Measurements from ENCODE around the gene PLCB1. TPM values are rescaled to one million over a fixed set of nuclear protein-coding genes. Genes with fewer than 3 reads are reported as not detected.

The PLCB1 gene
- total RNA-seq, 1 experiment from 2014 or later, result 11.3 TPM

DNA sequence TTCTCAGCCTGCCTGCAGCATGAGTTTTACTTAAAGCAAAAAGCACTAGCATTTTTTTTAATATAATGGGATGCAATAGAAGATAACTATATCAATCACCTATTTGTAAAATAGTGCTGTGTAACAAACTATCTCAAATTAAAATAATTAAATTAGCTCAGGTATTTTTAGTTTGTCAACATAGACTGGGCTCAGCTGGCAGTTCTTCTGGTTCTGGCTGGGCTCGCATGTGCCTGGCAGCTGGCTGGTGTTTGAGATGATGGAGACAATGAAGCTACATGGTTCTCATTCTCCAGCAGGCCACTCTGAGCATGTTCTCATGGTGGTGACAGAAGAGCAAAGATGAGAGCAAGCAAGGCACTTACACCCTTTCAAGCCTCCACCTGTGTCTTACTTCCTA, 181.0 kb downstream of the PLCB1 start (continued):
- TF ChIP-seq MXD4 (CRISPR knock-in tag; IDR thresholded peaks at IDR 0.05; ENCODE audit: borderline replicate concordance) (no peak), NFATC4 (CRISPR knock-in tag; IDR thresholded peaks at IDR 0.05) (no peak), ZNF138 (CRISPR knock-in tag; conservative IDR thresholded peaks at IDR 0.05) (no peak), ZNF423 (CRISPR knock-in tag; IDR thresholded peaks at IDR 0.05) (no peak)
- TF ChIP-seq, protein P1, sequence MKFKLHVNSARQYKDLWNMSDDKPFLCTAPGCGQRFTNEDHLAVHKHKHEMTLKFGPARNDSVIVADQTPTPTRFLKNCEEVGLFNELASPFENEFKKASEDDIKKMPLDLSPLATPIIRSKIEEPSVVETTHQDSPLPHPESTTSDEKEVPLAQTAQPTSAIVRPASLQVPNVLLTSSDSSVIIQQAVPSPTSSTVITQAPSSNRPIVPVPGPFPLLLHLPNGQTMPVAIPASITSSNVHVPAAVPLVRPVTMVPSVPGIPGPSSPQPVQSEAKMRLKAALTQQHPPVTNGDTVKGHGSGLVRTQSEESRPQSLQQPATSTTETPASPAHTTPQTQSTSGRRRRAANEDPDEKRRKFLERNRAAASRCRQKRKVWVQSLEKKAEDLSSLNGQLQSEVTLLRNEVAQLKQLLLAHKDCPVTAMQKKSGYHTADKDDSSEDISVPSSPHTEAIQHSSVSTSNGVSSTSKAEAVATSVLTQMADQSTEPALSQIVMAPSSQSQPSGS (CRISPR knock-in tag; IDR thresholded peaks at IDR 0.05; ENCODE audit: borderline replicate concordance, low read depth), result no peak
- TF ChIP-seq, protein P2, sequence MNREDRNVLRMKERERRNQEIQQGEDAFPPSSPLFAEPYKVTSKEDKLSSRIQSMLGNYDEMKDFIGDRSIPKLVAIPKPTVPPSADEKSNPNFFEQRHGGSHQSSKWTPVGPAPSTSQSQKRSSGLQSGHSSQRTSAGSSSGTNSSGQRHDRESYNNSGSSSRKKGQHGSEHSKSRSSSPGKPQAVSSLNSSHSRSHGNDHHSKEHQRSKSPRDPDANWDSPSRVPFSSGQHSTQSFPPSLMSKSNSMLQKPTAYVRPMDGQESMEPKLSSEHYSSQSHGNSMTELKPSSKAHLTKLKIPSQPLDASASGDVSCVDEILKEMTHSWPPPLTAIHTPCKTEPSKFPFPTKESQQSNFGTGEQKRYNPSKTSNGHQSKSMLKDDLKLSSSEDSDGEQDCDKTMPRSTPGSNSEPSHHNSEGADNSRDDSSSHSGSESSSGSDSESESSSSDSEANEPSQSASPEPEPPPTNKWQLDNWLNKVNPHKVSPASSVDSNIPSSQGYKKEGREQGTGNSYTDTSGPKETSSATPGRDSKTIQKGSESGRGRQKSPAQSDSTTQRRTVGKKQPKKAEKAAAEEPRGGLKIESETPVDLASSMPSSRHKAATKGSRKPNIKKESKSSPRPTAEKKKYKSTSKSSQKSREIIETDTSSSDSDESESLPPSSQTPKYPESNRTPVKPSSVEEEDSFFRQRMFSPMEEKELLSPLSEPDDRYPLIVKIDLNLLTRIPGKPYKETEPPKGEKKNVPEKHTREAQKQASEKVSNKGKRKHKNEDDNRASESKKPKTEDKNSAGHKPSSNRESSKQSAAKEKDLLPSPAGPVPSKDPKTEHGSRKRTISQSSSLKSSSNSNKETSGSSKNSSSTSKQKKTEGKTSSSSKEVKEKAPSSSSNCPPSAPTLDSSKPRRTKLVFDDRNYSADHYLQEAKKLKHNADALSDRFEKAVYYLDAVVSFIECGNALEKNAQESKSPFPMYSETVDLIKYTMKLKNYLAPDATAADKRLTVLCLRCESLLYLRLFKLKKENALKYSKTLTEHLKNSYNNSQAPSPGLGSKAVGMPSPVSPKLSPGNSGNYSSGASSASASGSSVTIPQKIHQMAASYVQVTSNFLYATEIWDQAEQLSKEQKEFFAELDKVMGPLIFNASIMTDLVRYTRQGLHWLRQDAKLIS (CRISPR knock-in tag; IDR thresholded peaks at IDR 0.05; ENCODE audit: borderline replicate concordance), result no peak

DNA sequence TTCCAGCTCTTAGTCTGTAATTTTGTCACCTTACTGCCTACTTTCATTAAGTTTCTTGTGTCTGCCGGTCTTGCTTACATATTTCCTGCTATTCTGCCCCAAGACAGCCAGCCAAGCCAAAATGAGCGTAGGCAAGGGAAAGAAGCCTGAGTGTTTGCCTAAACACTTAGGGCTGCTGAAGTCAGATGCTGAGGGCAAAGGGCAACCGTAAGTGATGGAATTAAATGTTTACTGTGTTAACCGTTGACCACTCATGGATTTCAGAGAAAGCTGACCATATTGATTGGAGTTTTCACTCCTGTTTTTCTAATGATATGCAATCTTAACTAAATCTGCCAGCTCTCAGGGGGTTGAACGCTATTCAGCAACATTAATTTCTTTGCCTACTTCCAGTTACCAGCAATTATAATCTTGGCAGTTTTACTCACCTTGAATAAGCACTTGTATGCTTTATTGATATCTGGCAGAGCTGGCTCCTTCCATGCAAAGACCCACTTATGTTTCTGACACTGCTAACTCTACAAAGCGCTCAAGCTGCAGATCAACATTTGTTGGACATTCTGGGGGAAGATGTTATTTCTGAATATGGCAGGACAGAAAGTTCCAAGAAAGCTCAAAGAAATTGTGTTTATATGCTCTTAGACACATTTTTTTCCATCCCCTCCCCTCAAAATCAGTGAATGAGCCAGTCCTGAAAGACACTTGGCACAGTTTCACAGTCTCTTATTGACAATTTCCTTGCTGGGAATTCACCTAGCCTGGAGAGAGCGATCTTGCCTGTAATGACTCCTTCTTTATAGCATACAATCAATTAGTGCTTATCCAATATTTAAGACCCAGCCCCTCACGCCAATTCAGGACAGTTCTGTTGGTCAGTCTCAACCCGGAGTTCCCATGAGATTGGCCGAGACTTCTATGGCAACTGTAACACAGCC, 183.8 kb downstream of the PLCB1 start:
- H3K4me3 Mint-ChIP-seq, result no peak overlapping the region
- no peaks in the 10 kb centered on the region for H3K27me3 Mint-ChIP-seq (ENCODE audit: low read depth)
- POLR2A ChIA-PET, result no interaction called here
- H3K9me3 Mint-ChIP-seq, result no peaks in the 10 kb centered on the region
- CTCF ChIA-PET, result no interaction called here
- no peak overlapping the region for H3K27ac Mint-ChIP-seq
- no peaks in the 10 kb centered on the region for H3K36me3 Mint-ChIP-seq
- peaks cover 15% of the 10 kb centered on the region for H3K4me1 Mint-ChIP-seq
- ATAC-seq (no peak), DNase-seq (ENCODE audit: low spot score) (no peak)
- TF ChIP-seq ZNF219 (CRISPR knock-in tag; IDR thresholded peaks at IDR 0.05; ENCODE audit: borderline replicate concordance) (no peak), RORB (CRISPR knock-in tag; IDR thresholded peaks at IDR 0.05) (no peak), MYBL2 (CRISPR knock-in tag; IDR thresholded peaks at IDR 0.05) (no peak)
- TF ChIP-seq, protein P3, sequence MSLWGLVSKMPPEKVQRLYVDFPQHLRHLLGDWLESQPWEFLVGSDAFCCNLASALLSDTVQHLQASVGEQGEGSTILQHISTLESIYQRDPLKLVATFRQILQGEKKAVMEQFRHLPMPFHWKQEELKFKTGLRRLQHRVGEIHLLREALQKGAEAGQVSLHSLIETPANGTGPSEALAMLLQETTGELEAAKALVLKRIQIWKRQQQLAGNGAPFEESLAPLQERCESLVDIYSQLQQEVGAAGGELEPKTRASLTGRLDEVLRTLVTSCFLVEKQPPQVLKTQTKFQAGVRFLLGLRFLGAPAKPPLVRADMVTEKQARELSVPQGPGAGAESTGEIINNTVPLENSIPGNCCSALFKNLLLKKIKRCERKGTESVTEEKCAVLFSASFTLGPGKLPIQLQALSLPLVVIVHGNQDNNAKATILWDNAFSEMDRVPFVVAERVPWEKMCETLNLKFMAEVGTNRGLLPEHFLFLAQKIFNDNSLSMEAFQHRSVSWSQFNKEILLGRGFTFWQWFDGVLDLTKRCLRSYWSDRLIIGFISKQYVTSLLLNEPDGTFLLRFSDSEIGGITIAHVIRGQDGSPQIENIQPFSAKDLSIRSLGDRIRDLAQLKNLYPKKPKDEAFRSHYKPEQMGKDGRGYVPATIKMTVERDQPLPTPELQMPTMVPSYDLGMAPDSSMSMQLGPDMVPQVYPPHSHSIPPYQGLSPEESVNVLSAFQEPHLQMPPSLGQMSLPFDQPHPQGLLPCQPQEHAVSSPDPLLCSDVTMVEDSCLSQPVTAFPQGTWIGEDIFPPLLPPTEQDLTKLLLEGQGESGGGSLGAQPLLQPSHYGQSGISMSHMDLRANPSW (CRISPR knock-in tag; conservative IDR thresholded peaks at IDR 0.05; ENCODE audit: low read depth), result no peak

DNA sequence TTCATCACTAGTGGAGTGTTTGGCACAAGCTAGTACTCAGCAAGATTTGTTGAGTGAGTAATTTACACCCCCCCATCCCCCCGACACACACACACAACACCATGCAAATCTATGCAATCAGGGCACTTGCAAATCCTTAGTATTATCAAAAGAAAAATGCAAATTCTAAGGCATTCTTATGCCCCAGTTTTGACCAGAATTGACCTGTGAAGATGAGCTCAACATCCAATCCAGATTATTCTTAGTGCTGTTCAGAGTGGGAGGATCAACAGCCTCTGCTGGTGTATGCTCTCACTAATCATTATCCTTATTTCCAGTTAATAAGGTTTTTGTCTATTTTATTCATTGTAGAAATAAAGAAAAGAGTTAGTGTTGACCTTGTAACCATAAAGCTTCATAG, 185.4 kb downstream of the PLCB1 start:
- ChIA-PET POLR2A (no interaction called here), CTCF (interaction anchor here (0.9 to 1.5 kb wide), 2 partner anchors 10 to 405 kb away, joined by 4 read pairs; no protein-coding TSS in a partner anchor)

More for the DNA sequence above, 185.4 kb downstream of the PLCB1 start:
- DNase-seq (ENCODE audit: low spot score), result no peak
- H3K4me3 Mint-ChIP-seq, result no peak overlapping the region
- H3K9me3 Mint-ChIP-seq, result no peaks in the 10 kb centered on the region
- H3K4me1 Mint-ChIP-seq, result peaks cover 15% of the 10 kb centered on the region
- no peak overlapping the region for H3K27ac Mint-ChIP-seq
- no peaks in the 10 kb centered on the region for H3K27me3 Mint-ChIP-seq (ENCODE audit: low read depth)
- H3K36me3 Mint-ChIP-seq, result no peaks in the 10 kb centered on the region
- TF ChIP-seq ELF4 (CRISPR knock-in tag; IDR thresholded peaks at IDR 0.05; ENCODE audit: low read depth) (no peak), CREB1 (CRISPR knock-in tag; IDR thresholded peaks at IDR 0.05) (no peak)
- ATAC-seq, result no peak

Data from WTC11 (cell line).